Neuronal stem cell (in vitro differentiated cells): ENCODE results near the gene MYH6.
"Not testable (repeated sequence)": the region's sequence is repeated elsewhere in the genome, so short reads cannot be mapped to it uniquely, and the experiment has no call there.

ENCODE experiments used
- DNase-seq: peaks from one replicate; pipeline ENCODE4 v3.0.0-alpha.2; 2013; ENCODE audit warnings: low spot score
- H2AFZ ChIP-seq: one replicate; pipeline ENCODE4 v1.6.1; 2013; ENCODE audit warnings: mild to moderate bottlenecking, low read length, inconsistent platforms
- H2AK5ac ChIP-seq: 2 replicates; pipeline ENCODE4 v1.6.1; 2013; ENCODE audit warnings: low read depth, mild to moderate bottlenecking, inconsistent platforms, low read length, moderate library complexity, mixed read lengths
- H2BK120ac ChIP-seq: 2 replicates; pipeline ENCODE4 v1.6.1; 2013; ENCODE audit warnings: low read depth, mild to moderate bottlenecking, inconsistent platforms, low read length, moderate library complexity, mixed read lengths
- H2BK12ac ChIP-seq: one replicate; pipeline ENCODE4 v1.6.1; 2013; ENCODE audit warnings: low read length, inconsistent platforms
- H2BK15ac ChIP-seq: 2 replicates; pipeline ENCODE4 v1.6.1; 2013; ENCODE audit warnings: mild to moderate bottlenecking, low read length, inconsistent platforms, mixed read lengths
- H2BK5ac ChIP-seq: one replicate; pipeline ENCODE4 v1.6.1; 2013; ENCODE audit warnings: inconsistent platforms, mild to moderate bottlenecking, low read length, moderate library complexity
- H3K14ac ChIP-seq: one replicate; pipeline ENCODE4 v1.6.1; 2013; ENCODE audit warnings: low read length, inconsistent platforms
- H3K18ac ChIP-seq: 2 replicates; pipeline ENCODE4 v1.6.1; 2013; ENCODE audit warnings: low read length, inconsistent platforms
- H3K23ac ChIP-seq: 2 replicates; pipeline ENCODE4 v1.6.1; 2013; ENCODE audit warnings: low read depth, mild to moderate bottlenecking, mixed read lengths, low read length, inconsistent platforms; ENCODE audit not compliant: poor library complexity
- H3K27ac ChIP-seq: replicated peaks from 3 replicates; pipeline ENCODE4 v1.5.1; 2013; ENCODE audit warnings: low read length, inconsistent platforms
- H3K27me3 ChIP-seq, 3 experiments: 2 replicates each; pipeline ENCODE4 v1.6.1; 2013; ENCODE audit warnings: low read length in 3 of 3, mild to moderate bottlenecking in 2 of 3, inconsistent platforms in 1 of 3, low read depth in 1 of 3, mixed read lengths in 1 of 3, moderate library complexity in 1 of 3; ENCODE audit not compliant: control insufficient read depth in 3 of 3, insufficient read depth in 3 of 3
- H3K36me3 ChIP-seq, 2 donors: replicated peaks in 1 of 2; 2 replicates each; pipeline ENCODE4 v1.6.1; 2013; ENCODE audit warnings: low read length in 2 of 2; ENCODE audit not compliant: control insufficient read depth in 2 of 2, insufficient read depth in 2 of 2
- H3K4ac ChIP-seq: 2 replicates; pipeline ENCODE4 v1.6.1; 2013; ENCODE audit warnings: inconsistent platforms, mild to moderate bottlenecking, low read length, moderate library complexity
- H3K4me1 ChIP-seq, 2 donors: 1 replicate in 1 of 2; 2 replicates in 1 of 2; pipeline ENCODE4 v1.6.1; 2013; ENCODE audit warnings: low read length in 2 of 2, low read depth in 1 of 2; ENCODE audit not compliant: control insufficient read depth in 2 of 2, insufficient read depth in 1 of 2
- H3K4me2 ChIP-seq: one replicate; pipeline ENCODE4 v1.6.1; 2013; ENCODE audit warnings: mild to moderate bottlenecking, low read length, inconsistent platforms; ENCODE audit not compliant: insufficient read depth, poor library complexity, severe bottlenecking
- H3K4me3 ChIP-seq, 2 donors: 2 replicates each; pipeline ENCODE4 v1.5.1; 2013; ENCODE audit warnings: low read length in 2 of 2, mild to moderate bottlenecking in 2 of 2, inconsistent platforms in 1 of 2, moderate library complexity in 1 of 2
- H3K79me1 ChIP-seq: one replicate; pipeline ENCODE4 v1.6.1; 2013; ENCODE audit warnings: low read depth, mild to moderate bottlenecking, inconsistent platforms, low read length, moderate library complexity
- H3K9ac ChIP-seq: one replicate; pipeline ENCODE4 v1.6.1; 2013; ENCODE audit warnings: mild to moderate bottlenecking, low read depth, low read length, inconsistent platforms; ENCODE audit not compliant: poor library complexity
- H3K9me3 ChIP-seq, 2 donors: replicated peaks in 1 of 2; 2 replicates each; pipeline versions ENCODE3 to v1.6.1; 2013; ENCODE audit warnings: low read length in 2 of 2, mild to moderate bottlenecking in 2 of 2, inconsistent platforms in 1 of 2, low read depth in 1 of 2, mixed read lengths in 1 of 2, moderate library complexity in 1 of 2; ENCODE audit not compliant: control insufficient read depth in 2 of 2, insufficient read depth in 1 of 2
- H4K8ac ChIP-seq: one replicate; pipeline ENCODE4 v1.6.1; 2013; ENCODE audit warnings: low read depth, mild to moderate bottlenecking, inconsistent platforms, low read length, moderate library complexity
- H4K91ac ChIP-seq: one replicate; pipeline ENCODE4 v1.6.1; 2013; ENCODE audit warnings: low read length, low read depth, mild to moderate bottlenecking, inconsistent platforms; ENCODE audit not compliant: poor library complexity
- WGBS, 2 donors: extraction: QIAGEN DNeasy Blood & Tissue Kit; methylation state at CpG; one replicate each; pipeline ENCODE4 v1.1.7; 2013; ENCODE audit warnings: missing lambda C conversion rate in 2 of 2, mixed read lengths in 1 of 2; ENCODE audit not compliant: insufficient read length in 2 of 2, insufficient replicate concordance in 1 of 2; ENCODE audit errors: extremely low coverage in 2 of 2; 5-methylcytosine and 5-hydroxymethylcytosine counted together

Gene MYH6

DNA sequence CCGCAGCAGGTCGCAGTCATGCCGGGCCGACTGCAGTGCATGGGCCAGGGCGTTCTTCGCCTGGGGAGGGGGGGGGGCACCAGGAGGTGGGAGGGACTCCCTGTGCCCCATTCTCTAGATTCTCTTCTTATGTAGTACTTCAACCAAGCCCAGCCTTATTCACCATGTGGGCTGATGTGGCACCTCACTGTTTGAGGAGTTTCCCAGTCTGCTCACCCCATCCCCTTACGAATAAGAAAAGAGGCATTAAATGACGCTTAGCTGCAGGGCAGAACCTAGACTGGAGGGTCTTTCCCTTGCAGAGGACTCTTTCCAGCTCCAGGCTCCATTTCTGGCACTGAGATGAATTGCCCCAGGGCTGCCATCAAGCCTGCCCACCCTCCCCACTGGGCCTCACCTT is 19.1 kb downstream of the MYH6 start:
- H3K36me3 ChIP-seq, result no peaks in the 10 kb centered on the region
- no CpG with 5 or more reads among the region's 8 CpGs for WGBS, 2 donors
- no peaks in the 10 kb centered on the region for H3K4me1 ChIP-seq
- H3K27ac ChIP-seq, result no peak overlapping the region
- no peak overlapping the region for H3K14ac ChIP-seq
- no peak overlapping the region for H3K4me3 ChIP-seq
- no peak overlapping the region for H2AFZ ChIP-seq
- H2AK5ac ChIP-seq, result peak overlapping the region; percentile 50
- H4K91ac ChIP-seq, result no peak overlapping the region
- H2BK12ac ChIP-seq, result no peak overlapping the region
- no peak overlapping the region for H2BK15ac ChIP-seq
- H3K4me2 ChIP-seq, result no peak overlapping the region
- no peaks in the 10 kb centered on the region for H3K9me3 ChIP-seq
- no peak overlapping the region for H3K9ac ChIP-seq
- no peaks in the 10 kb centered on the region for H3K79me1 ChIP-seq
- DNase-seq, result no peak
- H4K8ac ChIP-seq, result no peak overlapping the region
- no peak overlapping the region for H3K18ac ChIP-seq
- H2BK5ac ChIP-seq, result no peak overlapping the region
- H2BK120ac ChIP-seq, result no peak overlapping the region
- no peak overlapping the region for H3K23ac ChIP-seq
- peaks cover 0 to 36% (median 0%) of the 10 kb centered on the region in 3 experiments for H3K27me3 ChIP-seq
- H3K4ac ChIP-seq, result no peak overlapping the region

DNA sequence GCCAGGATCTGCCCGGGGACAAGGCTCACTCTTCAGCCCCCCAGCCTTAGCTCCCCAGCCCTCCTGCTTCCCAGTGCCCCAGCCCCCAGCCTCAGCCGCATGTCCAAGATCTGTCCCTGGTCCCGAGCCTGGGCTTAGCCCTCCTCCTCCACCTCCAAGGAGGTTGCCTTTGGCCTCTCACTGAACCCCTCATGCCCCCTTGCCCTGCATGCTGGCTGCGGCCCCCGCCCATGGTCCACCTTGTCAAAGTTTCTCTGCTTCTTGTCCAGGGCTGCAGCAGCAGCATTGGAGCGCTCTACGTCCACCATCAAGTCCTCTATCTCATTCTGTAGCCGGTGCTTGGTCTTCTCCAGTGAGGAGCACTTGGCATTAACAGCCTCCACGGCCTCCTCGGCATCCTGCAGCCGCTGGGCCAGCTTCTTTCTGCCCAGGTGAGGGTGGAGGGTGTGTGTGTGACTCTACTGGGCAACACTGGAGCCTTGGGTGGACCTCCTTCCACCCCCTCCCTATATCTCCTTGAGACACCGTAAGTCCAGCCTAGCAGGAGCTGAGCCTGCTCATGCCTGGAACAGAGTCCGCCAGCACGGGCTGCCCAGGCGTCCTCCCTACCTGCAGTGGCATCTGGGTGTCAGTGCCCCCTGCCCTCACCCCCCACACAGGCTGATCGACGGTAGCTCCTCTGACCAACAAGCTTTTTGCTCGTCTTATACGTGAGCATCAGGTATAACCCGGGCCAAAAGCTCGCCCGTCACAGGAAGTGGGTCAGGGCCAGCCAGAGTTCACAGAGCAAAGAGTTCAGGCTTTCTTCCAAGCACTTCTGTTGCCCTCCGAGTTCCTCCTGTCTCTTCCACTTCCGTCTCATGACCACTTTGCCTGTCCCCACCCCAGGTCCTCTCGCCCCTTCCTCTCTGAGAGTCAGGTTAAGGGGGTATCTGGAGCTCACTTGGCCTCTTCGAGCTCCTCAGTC is 19.9 kb downstream of the MYH6 start:
- no peaks in the 10 kb centered on the region for H3K79me1 ChIP-seq
- no peak overlapping the region for H3K9ac ChIP-seq
- H2AFZ ChIP-seq, result no peak overlapping the region
- H4K91ac ChIP-seq, result no peak overlapping the region
- H4K8ac ChIP-seq, result no peak overlapping the region
- no peaks in the 10 kb centered on the region for H3K4me1 ChIP-seq
- H3K4ac ChIP-seq, result no peak overlapping the region
- DNase-seq, result no peak
- no peak overlapping the region for H3K23ac ChIP-seq
- H2BK15ac ChIP-seq, result peak overlapping the region; percentile 20
- peak overlapping the region; percentile 34 for H3K18ac ChIP-seq
- no peaks in the 10 kb centered on the region for H3K36me3 ChIP-seq
- no peak overlapping the region for H3K27ac ChIP-seq
- H3K9me3 ChIP-seq, result no peaks in the 10 kb centered on the region
- WGBS, 2 donors, result no CpG with 5 or more reads among the region's 26 CpGs
- peak overlapping the region; percentile 7 for H2BK120ac ChIP-seq
- H2BK12ac ChIP-seq, result no peak overlapping the region
- H2BK5ac ChIP-seq, result no peak overlapping the region
- H2AK5ac ChIP-seq, result peak overlapping the region; percentile 50
- no peak overlapping the region for H3K4me3 ChIP-seq
- no peak overlapping the region for H3K14ac ChIP-seq
- H3K4me2 ChIP-seq, result no peak overlapping the region
- peaks cover 0 to 41% (median 0%) of the 10 kb centered on the region in 3 experiments for H3K27me3 ChIP-seq

- H4K8ac ChIP-seq, result no peak overlapping the region
- H3K18ac ChIP-seq, result no peak overlapping the region
- no peak overlapping the region for H2AK5ac ChIP-seq
- H3K4me1 ChIP-seq, result no peaks in the 10 kb centered on the region
- no peak overlapping the region for H3K27ac ChIP-seq
- H3K9me3 ChIP-seq, result no peaks in the 10 kb centered on the region
- H2BK5ac ChIP-seq, result no peak overlapping the region
- no peak overlapping the region for H4K91ac ChIP-seq
- no peak overlapping the region for H3K9ac ChIP-seq
- H3K4me2 ChIP-seq, result no peak overlapping the region
- no peaks in the 10 kb centered on the region for H3K36me3 ChIP-seq
- no peak overlapping the region for H3K14ac ChIP-seq
- H2BK12ac ChIP-seq, result no peak overlapping the region
- peaks cover 0 to 48% (median 0%) of the 10 kb centered on the region in 3 experiments for H3K27me3 ChIP-seq
- WGBS, 2 donors, result no CpG with 5 or more reads among the region's 1 CpG
- no peak overlapping the region for H3K4ac ChIP-seq
- no peak for DNase-seq
- no peak overlapping the region for H2AFZ ChIP-seq
- no peak overlapping the region for H2BK15ac ChIP-seq
- no peak overlapping the region for H2BK120ac ChIP-seq
- no peak overlapping the region for H3K23ac ChIP-seq
- no peak overlapping the region for H3K4me3 ChIP-seq
- H3K79me1 ChIP-seq, result no peaks in the 10 kb centered on the region
Observed at GRCh38 chr14:23386999-23387398, 21.1 kb downstream of the MYH6 start.

DNA sequence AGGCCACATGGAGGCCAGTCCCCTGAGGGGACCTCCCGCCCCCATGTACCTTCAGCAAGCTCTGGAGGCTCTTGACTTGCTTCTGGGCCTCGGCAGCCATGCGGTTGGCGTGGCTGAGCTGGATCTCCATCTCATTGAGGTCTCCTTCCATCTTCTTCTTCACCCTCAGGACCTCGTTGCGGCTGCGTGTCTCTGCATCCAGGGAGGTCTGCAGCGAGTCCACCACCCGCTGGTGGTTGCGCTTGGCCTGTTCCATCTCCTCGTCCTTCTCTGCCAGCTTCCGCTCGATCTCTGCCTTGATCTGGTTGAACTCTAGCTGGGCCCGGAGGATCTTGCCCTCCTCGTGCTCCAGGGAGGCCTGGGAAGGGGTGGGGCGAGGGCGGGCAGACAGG is 21.8 kb downstream of the MYH6 start:
- H3K18ac ChIP-seq, H3K79me1 ChIP-seq, H3K23ac ChIP-seq, H3K36me3 ChIP-seq, H3K4ac ChIP-seq, H3K27ac ChIP-seq, H3K14ac ChIP-seq, H3K4me2 ChIP-seq, H4K91ac ChIP-seq, H2BK120ac ChIP-seq, H2BK15ac ChIP-seq, H2BK5ac ChIP-seq, H3K9me3 ChIP-seq, H2AFZ ChIP-seq, H3K4me1 ChIP-seq, H2BK12ac ChIP-seq, DNase-seq, H3K9ac ChIP-seq, H3K4me3 ChIP-seq, H4K8ac ChIP-seq: not testable (repeated sequence)
- Histone ChIP-seq H2AK5ac (peak overlapping the region; percentile 26), H3K27me3 (peaks cover 0 to 41% (median 0%) of the 10 kb centered on the region in 3 experiments)
- no CpG with 5 or more reads among the region's 17 CpGs for WGBS, 2 donors
